Natural killer cell treated with Interleukin-12 subunit alpha and Interleukin-12 subunit beta and Interleukin-15 and Interleukin-18, amount 100 ng/mL, for 72 hours (primary cell): ENCODE results near the gene ZNF770. TPM values are rescaled to one million over a fixed set of nuclear protein-coding genes. Genes with fewer than 3 reads are reported as not detected.

ENCODE experiments used
- ATAC-seq, 2 donors: fragments of 150-1000 bp; cut with Tn5 transposase in 1 of 2; sonication (Bioruptor Pico), chemical (Tn5 transposase) in 1 of 2; 2 replicates each; pipeline ENCODE4 v1.10.0; 2021
- DNase-seq: peaks from one replicate; pipeline ENCODE4 v3.0.0; 2022; ENCODE audit warnings: low spot score
- H3K27ac Mint-ChIP-seq, 2 donors: 1 replicate in 1 of 2; 2 replicates in 1 of 2; pipeline ENCODE4 v1.8.0; 2022; ENCODE audit warnings: mixed read lengths in 2 of 2, mild to moderate bottlenecking in 1 of 2, moderate library complexity in 1 of 2
- H3K27me3 Mint-ChIP-seq, 2 donors: 1 replicate in 1 of 2; 2 replicates in 1 of 2; pipeline ENCODE4 v1.8.0; 2022; ENCODE audit warnings: mixed read lengths in 2 of 2
- H3K36me3 Mint-ChIP-seq: one replicate; pipeline ENCODE4 v1.8.0; 2022; ENCODE audit warnings: mixed read lengths
- H3K4me1 Mint-ChIP-seq, 2 donors: 1 replicate in 1 of 2; 2 replicates in 1 of 2; pipeline ENCODE4 v1.8.0; 2022; ENCODE audit warnings: low read depth in 2 of 2, mixed read lengths in 2 of 2, mild to moderate bottlenecking in 1 of 2
- H3K4me3 Mint-ChIP-seq: one replicate; pipeline ENCODE4 v1.8.0; 2022; ENCODE audit warnings: mixed read lengths
- H3K9me3 Mint-ChIP-seq: 2 replicates; pipeline ENCODE4 v1.8.0; 2022; ENCODE audit warnings: mixed read lengths
- total RNA-seq, 2 donors: library from RNA; stranded (reverse); gene quantifications; one replicate each; pipeline ENCODE4 v1.2.3, GENCODE V29; 2022

The ZNF770 gene, protein sequence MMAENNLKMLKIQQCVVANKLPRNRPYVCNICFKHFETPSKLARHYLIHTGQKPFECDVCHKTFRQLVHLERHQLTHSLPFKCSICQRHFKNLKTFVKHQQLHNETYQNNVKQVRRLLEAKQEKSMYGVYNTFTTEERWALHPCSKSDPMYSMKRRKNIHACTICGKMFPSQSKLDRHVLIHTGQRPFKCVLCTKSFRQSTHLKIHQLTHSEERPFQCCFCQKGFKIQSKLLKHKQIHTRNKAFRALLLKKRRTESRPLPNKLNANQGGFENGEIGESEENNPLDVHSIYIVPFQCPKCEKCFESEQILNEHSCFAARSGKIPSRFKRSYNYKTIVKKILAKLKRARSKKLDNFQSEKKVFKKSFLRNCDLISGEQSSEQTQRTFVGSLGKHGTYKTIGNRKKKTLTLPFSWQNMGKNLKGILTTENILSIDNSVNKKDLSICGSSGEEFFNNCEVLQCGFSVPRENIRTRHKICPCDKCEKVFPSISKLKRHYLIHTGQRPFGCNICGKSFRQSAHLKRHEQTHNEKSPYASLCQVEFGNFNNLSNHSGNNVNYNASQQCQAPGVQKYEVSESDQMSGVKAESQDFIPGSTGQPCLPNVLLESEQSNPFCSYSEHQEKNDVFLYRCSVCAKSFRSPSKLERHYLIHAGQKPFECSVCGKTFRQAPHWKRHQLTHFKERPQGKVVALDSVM
- 10 to 100 TPM; 25.5 to 45.6 TPM for total RNA-seq

DNA sequence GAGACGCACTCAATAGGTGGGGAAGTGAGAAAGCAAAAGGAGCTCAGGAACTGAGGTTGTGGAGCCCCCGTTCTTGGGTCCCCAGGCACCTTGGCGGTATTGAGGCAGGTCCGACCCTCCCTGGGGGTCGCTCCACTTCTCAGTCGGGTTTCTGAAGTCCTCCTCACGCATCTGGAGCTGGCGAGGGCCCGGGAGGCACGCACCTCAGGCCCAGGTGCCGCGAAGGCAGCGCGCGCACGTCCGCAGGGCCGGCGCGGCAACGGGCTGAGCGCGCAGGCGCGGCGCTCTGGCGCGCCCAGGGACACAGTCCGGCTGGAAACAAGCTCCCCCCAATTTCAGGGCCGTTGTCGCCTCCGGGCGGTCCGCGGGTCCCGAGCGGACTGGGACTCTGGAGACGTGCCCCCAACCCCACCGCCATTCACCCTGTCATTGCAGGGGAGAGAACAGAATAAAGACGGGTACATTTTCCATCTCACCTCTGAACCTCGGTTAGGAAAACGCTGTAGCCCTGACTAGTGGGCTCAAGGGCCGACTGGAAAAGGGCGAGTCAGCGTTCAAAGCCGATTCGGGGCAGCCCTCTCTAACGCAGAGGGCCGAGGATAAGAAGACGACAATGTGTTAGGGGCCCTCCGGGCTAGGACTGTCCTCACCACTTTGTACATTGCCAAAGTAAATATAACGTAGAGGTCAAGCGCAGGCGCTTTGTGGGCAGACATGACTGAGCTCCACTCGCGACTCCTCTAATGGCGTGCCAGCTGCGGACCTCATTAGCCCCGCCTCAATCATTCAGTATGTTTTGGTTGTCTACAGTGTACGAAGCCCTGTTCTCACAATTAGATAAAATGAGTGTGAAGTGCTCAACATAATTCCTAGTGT, at the start of gene ZNF770:
Gene ZNF770, minus strand, starts transcription at position 261 of the 876 bp plus-strand sequence. CDS start 4,853 bp downstream, outside the sequence.
- Mint-ChIP-seq H3K27me3 (peaks cover 0 to 5% of the 10 kb centered on the region in 2 donors), H3K4me1 (peaks cover 20 to 29% of the 10 kb centered on the region in 2 donors), H3K36me3 (no peaks in the 10 kb centered on the region), H3K27ac (peak within 1 kb of the TSS; percentile 98 to 99), H3K9me3 (no peaks in the 10 kb centered on the region), H3K4me3 (peak within 1 kb of the TSS; percentile 95)
- ATAC-seq (peak; percentile 95 to 96), DNase-seq (peak; percentile 83)

- H3K36me3 Mint-ChIP-seq, result no peaks in the 10 kb centered on the region
- H3K9me3 Mint-ChIP-seq, result no peaks in the 10 kb centered on the region
- H3K4me3 Mint-ChIP-seq, result no peak overlapping the region
- ATAC-seq (no peak), DNase-seq (no peak)
- H3K27me3 Mint-ChIP-seq, result peaks cover 3 to 6% of the 10 kb centered on the region in 2 donors
- no peaks in the 10 kb centered on the region for H3K4me1 Mint-ChIP-seq
- no peak overlapping the region for H3K27ac Mint-ChIP-seq
These were observed 40.3 kb upstream of the ZNF770 start for GRCh38 chr15:35028235-35028984.

GRCh38 chr15:35023804-35024203, 35.7 kb upstream of the ZNF770 start:
- H3K27me3 Mint-ChIP-seq, result peaks cover 7 to 18% of the 10 kb centered on the region in 2 donors
- H3K4me1 Mint-ChIP-seq, result no peaks in the 10 kb centered on the region
- DNase-seq, result no peak
- no peaks in the 10 kb centered on the region for H3K9me3 Mint-ChIP-seq
- ATAC-seq, result peak in 1 of 2 donors; percentile 28
- no peak overlapping the region for H3K4me3 Mint-ChIP-seq
- no peaks in the 10 kb centered on the region for H3K36me3 Mint-ChIP-seq
- no peak overlapping the region for H3K27ac Mint-ChIP-seq

- Mint-ChIP-seq H3K27ac (no peak overlapping the region), H3K4me1 (no peaks in the 10 kb centered on the region), H3K36me3 (no peaks in the 10 kb centered on the region), H3K27me3 (peaks cover 11 to 24% of the 10 kb centered on the region in 2 donors), H3K9me3 (no peaks in the 10 kb centered on the region), H3K4me3 (no peak overlapping the region)
- no peak for DNase-seq
- no peak for ATAC-seq
These were observed 32.9 kb upstream of the ZNF770 start for GRCh38 chr15:35020974-35021373.

DNA sequence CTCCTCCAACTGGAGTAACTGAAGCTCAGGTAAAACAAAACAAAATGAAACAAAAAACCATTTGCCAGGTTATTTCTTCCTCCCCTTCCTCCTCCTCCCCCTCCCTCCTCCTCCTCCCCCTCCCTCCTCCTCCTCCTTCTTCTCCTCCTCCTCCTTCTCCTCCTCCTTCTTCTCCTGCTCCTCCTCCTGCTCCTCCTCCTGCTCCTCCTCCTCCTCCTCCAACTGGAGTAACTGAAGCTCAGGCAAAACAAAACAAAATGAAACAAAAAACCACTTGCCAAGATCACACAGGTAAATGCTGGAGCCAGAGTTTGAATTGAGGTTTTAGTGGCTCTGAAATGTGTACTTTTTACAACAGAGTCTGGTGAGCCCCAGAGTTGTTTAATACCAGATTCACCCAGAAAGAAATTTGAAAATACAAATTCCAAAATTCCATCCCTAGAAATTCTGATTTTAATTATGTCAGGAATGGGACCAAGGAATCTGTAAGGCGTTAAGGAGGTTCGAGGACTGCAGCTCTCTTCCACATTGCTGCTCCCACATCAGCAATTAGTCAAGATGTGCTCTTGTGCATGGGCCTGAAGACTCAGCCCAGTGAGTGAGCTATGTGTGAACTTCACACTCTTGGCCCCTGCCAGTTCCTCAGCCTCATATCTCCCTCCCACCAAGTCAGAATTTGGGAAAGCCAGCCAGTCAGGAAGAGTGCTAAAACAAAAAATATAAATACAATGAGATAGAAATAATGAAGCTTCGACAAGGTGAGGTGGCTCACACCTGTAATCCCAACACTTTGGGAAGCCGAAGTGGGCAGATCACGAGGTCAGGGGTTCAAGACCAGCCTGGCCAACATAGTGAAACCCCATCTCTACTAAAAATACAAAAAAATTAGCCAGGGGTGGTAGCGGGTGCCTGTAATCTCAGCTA, 31.6 kb upstream of the ZNF770 start:
- Mint-ChIP-seq H3K9me3 (no peaks in the 10 kb centered on the region), H3K27ac (no peak overlapping the region), H3K36me3 (no peaks in the 10 kb centered on the region), H3K4me1 (no peaks in the 10 kb centered on the region), H3K4me3 (no peak overlapping the region), H3K27me3 (peaks cover 14 to 34% of the 10 kb centered on the region in 2 donors)
- no peak for DNase-seq
- ATAC-seq, result no peak

GRCh38 chr15:35014241-35014640, 26.2 kb upstream of the ZNF770 start:
- Mint-ChIP-seq H3K9me3 (no peaks in the 10 kb centered on the region), H3K27me3 (peaks cover 18 to 26% of the 10 kb centered on the region in 2 donors), H3K36me3 (no peaks in the 10 kb centered on the region), H3K4me1 (no peaks in the 10 kb centered on the region), H3K4me3 (no peak overlapping the region), H3K27ac (no peak overlapping the region)
- ATAC-seq (no peak), DNase-seq (no peak)

GRCh38 chr15:35013370-35013769, 25.3 kb upstream of the ZNF770 start:
- H3K4me3 Mint-ChIP-seq, result no peak overlapping the region
- H3K27me3 Mint-ChIP-seq, result peaks cover 18 to 26% of the 10 kb centered on the region in 2 donors
- H3K9me3 Mint-ChIP-seq, result no peaks in the 10 kb centered on the region
- no peaks in the 10 kb centered on the region for H3K36me3 Mint-ChIP-seq
- DNase-seq (no peak), ATAC-seq (no peak)
- H3K27ac Mint-ChIP-seq, result no peak overlapping the region
- H3K4me1 Mint-ChIP-seq, result no peaks in the 10 kb centered on the region

DNA sequence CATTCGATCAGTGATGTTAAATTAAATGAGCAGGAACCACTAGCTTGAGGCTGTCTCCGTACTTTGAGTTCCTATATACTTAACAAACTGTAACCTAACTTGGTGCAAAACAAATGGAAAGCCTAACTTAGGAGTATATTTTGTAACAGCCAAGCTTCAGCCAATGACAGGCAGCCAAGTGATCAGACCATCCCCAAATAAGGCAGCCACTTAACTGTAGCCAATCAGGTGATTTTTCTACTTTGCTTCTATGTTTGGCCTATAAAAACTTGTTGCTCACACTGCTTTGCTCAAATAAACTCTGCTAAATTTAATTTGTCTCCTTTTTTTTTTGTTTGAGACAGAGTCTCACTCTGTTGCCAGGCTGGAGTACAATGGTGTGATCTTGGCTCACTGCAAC, 19.3 kb upstream of the ZNF770 start:
- no peak for ATAC-seq
- H3K4me1 Mint-ChIP-seq, result no peaks in the 10 kb centered on the region
- peaks cover 18 to 24% of the 10 kb centered on the region in 2 donors for H3K27me3 Mint-ChIP-seq
- H3K9me3 Mint-ChIP-seq, result no peaks in the 10 kb centered on the region
- no peak overlapping the region for H3K4me3 Mint-ChIP-seq
- no peaks in the 10 kb centered on the region for H3K36me3 Mint-ChIP-seq
- DNase-seq, result no peak
- H3K27ac Mint-ChIP-seq, result no peak overlapping the region

DNA sequence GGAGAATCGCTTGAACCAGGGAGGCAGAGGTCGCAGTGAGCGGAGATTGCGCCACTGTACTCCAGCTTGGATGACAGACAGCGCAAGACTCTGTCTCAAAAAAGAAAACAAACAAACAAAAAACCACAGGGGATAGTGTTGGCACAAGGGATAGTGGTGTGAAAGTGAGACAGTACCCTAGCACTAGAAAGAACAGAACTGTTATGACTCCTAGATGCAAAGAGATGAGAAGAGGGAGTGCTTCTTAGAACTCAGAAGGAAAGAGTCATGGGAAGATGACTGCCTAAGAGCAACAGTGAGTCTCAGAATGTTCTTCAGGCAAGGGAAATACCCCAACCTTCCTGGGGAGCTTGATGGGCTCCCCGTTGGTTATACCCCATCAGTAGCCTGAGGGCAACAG, 17.8 kb upstream of the ZNF770 start:
- ATAC-seq (no peak), DNase-seq (no peak)
- Mint-ChIP-seq H3K36me3 (no peaks in the 10 kb centered on the region), H3K27me3 (peaks cover 14 to 18% of the 10 kb centered on the region in 2 donors), H3K9me3 (no peaks in the 10 kb centered on the region), H3K4me1 (no peaks in the 10 kb centered on the region), H3K4me3 (no peak overlapping the region), H3K27ac (no peak overlapping the region)

- Mint-ChIP-seq H3K27ac (no peak overlapping the region), H3K27me3 (peaks cover 12 to 13% of the 10 kb centered on the region in 2 donors)
These were observed 15.8 kb upstream of the ZNF770 start for GRCh38 chr15:35003928-35004327.

DNA sequence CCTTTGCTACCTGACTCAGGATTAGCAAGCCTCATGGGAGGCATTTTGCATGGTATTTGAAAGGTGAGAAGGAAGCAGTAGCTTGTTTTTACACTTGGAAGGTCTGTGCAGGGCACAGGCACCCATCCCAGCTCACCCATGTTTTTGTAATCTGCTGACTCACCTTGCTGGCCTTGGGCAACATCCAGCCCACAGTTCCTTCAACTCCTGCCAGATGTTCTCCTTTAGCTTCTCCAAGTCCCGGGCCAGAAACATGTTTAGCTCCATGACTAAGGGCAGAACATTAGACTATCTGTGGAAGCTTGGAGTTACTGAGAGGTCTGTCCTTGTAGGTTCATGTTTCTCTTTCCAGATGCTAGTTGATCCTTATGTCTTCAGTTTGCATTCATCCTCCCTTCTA, 12.4 kb upstream of the ZNF770 start:
- Mint-ChIP-seq H3K4me3 (no peak overlapping the region), H3K27ac (no peak overlapping the region), H3K27me3 (peaks cover 9 to 16% of the 10 kb centered on the region in 2 donors), H3K9me3 (no peaks in the 10 kb centered on the region), H3K36me3 (no peaks in the 10 kb centered on the region), H3K4me1 (no peaks in the 10 kb centered on the region)
- no peak for DNase-seq
- no peak for ATAC-seq

More at GRCh38 chr15:35003928-35004327, 15.8 kb upstream of the ZNF770 start:
- Mint-ChIP-seq H3K4me1 (no peaks in the 10 kb centered on the region), H3K4me3 (no peak overlapping the region), H3K9me3 (no peaks in the 10 kb centered on the region), H3K36me3 (no peaks in the 10 kb centered on the region)
- ATAC-seq (no peak), DNase-seq (no peak)

DNA sequence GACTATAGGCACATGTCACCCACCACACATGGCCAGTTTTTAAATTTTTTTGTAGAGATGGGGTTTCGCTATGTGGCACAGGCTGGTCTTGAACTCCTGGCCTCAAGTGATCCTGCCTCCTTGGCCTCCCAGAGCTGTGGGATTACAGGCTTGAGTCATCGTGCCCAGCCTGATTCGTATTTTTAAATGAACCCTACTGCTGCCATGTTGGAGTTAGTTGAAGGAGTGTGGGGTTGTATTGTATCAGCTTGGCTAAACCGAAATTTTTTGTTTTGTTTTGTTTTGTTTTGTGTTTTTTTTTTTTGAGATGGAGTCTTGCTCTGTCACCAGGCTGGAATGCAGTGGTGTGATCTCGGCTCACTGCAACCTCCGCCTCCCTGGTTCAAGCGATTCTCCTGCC, 11.8 kb upstream of the ZNF770 start:
- H3K27me3 Mint-ChIP-seq, result peaks cover 9 to 17% of the 10 kb centered on the region in 2 donors
- no peaks in the 10 kb centered on the region for H3K4me1 Mint-ChIP-seq
- H3K27ac Mint-ChIP-seq, result no peak overlapping the region
- H3K36me3 Mint-ChIP-seq, result no peaks in the 10 kb centered on the region
- no peaks in the 10 kb centered on the region for H3K9me3 Mint-ChIP-seq
- ATAC-seq, result no peak
- H3K4me3 Mint-ChIP-seq, result no peak overlapping the region
- no peak for DNase-seq
